Activated CD8-positive, alpha-beta memory T cell treated with anti-CD3 and anti-CD28 coated beads for 4 hours (primary cell): ENCODE data around the gene RUNDC1.
A peak's percentile ranks its signal among the peaks of the same experiment; 100 is the strongest.

Source experiments
- DNase-seq, 2 donors: peaks; one replicate each; pipeline ENCODE4 v3.0.0-alpha.2; 2020; ENCODE audit warnings: low read depth in 2 of 2

RUNDC1 gene

GRCh38 chr17:43018932-43019331 lies 38.6 kb downstream of the RUNDC1 start:
- DNase-seq, result no peak

- no peak for DNase-seq
Observed at GRCh38 chr17:43019418-43019817, 39.1 kb downstream of the RUNDC1 start.

GRCh38 chr17:43020030-43020621 lies 39.8 kb downstream of the RUNDC1 start:
- no peak for DNase-seq

GRCh38 chr17:43020789-43021740 lies 40.7 kb downstream of the RUNDC1 start:
- DNase-seq, result no peak

- peak in 1 of 2 donors; percentile 35 for DNase-seq
Observed at GRCh38 chr17:43021741-43022512, 41.6 kb downstream of the RUNDC1 start, which contains the start of gene VAT1. Gene VAT1, minus strand, starts transcription at chr17:43022385. Its CDS starts 63 bp downstream, at chr17:43022322.

- DNase-seq, result peak; percentile 68 to 69
Observed at GRCh38 chr17:43024407-43025289, 44.3 kb downstream of the RUNDC1 start, which contains the start of gene RND2. Gene RND2, plus strand, starts transcription at chr17:43025231. Its CDS starts 117 bp downstream, at chr17:43025348.

- DNase-seq, result no peak
Observed at GRCh38 chr17:43025290-43025657, 44.9 kb downstream of the RUNDC1 start.

- DNase-seq, result no peak
Observed at GRCh38 chr17:43025766-43026537, 45.6 kb downstream of the RUNDC1 start.

- no peak for DNase-seq
Observed at GRCh38 chr17:43026595-43026994, 46.2 kb downstream of the RUNDC1 start.

- DNase-seq, result no peak
Observed at GRCh38 chr17:43027091-43028032, 47.0 kb downstream of the RUNDC1 start.

- DNase-seq, result no peak
Observed at GRCh38 chr17:43028221-43028861, 48.0 kb downstream of the RUNDC1 start.

GRCh38 chr17:43030137-43030767 lies 49.9 kb downstream of the RUNDC1 start:
- DNase-seq, result no peak

- DNase-seq, result no peak
Observed at GRCh38 chr17:43031666-43032065, 51.3 kb downstream of the RUNDC1 start.

GRCh38 chr17:43033948-43034881 lies 53.9 kb downstream of the RUNDC1 start:
- DNase-seq, result no peak

GRCh38 chr17:43034894-43035293 lies 54.5 kb downstream of the RUNDC1 start:
- DNase-seq, result no peak

GRCh38 chr17:43039646-43040045 lies 59.3 kb downstream of the RUNDC1 start:
- DNase-seq, result no peak

GRCh38 chr17:43040655-43041054 lies 60.3 kb downstream of the RUNDC1 start:
- DNase-seq, result no peak
